SK-N-SH (cell line): ENCODE measurements around the gene RBP2. TPM values are rescaled to one million over a fixed set of nuclear protein-coding genes. Genes with fewer than 3 reads are reported as not detected.

Experiments
- CTCF ChIA-PET: fragments of 300-600, 350-600 bp; formaldehyde crosslinking; extraction: SDS; loops from one replicate; lab custom pipeline; 2021; lab: Yijun Ruan, JAX
- POLR2A ChIA-PET: fragments of 350-600 bp; sonication (Branson Sonifier 250); formaldehyde crosslinking; extraction: SDS; loops from one replicate; lab custom pipeline; 2020; ENCODE audit warnings: antibody characterized with exemption, inconsistent platforms; lab: Yijun Ruan, JAX
- DNase-seq: peaks from one replicate; pipeline ENCODE4 v3.0.0; 2012
- H2AFZ ChIP-seq: fragments of 200-600 bp; sonication (generic); 2 replicates; pipeline ENCODE4 v1.8.1; 2016; ENCODE audit warnings: antibody characterized with exemption, mild to moderate bottlenecking, low read depth
- H3F3A ChIP-seq: fragments of 200-600 bp; sonication (generic); replicated peaks from 2 replicates; pipeline ENCODE3; 2016; ENCODE audit warnings: antibody characterized with exemption, mild to moderate bottlenecking; ENCODE audit not compliant: insufficient read depth
- H3K27ac ChIP-seq, 2 experiments: fragments of 200-500 bp in 1 of 2; fragments of 200-600 bp in 1 of 2; sonication (Bioruptor generic) in 1 of 2; sonication (generic), shearing (Covaris generic) in 1 of 2; 2 replicates each; pipeline versions ENCODE4 v1.5.1 to v1.6.1; 2014 to 2016; ENCODE audit warnings: low read depth in 2 of 2, inconsistent platforms in 1 of 2, low read length in 1 of 2, mild to moderate bottlenecking in 1 of 2, mixed read lengths in 1 of 2
- H3K27me3 ChIP-seq: fragments of 200-600 bp; sonication (generic), shearing (Covaris generic); 2 replicates; pipeline ENCODE4 v1.6.1; 2016; ENCODE audit warnings: mixed run types; ENCODE audit not compliant: insufficient read depth
- H3K36me3 ChIP-seq, 2 experiments: fragments of 200-500 bp in 1 of 2; fragments of 200-600 bp in 1 of 2; sonication (Bioruptor generic) in 1 of 2; sonication (generic) in 1 of 2; replicated peaks in 1 of 2; 2 replicates each; pipeline versions ENCODE3 to v1.5.1; 2014 to 2016; ENCODE audit warnings: low read length in 1 of 2, mild to moderate bottlenecking in 1 of 2; ENCODE audit not compliant: insufficient read depth in 2 of 2, control insufficient read depth in 1 of 2
- H3K4me1 ChIP-seq, 2 experiments: fragments of 200-500 bp in 1 of 2; fragments of 200-600 bp in 1 of 2; sonication (Bioruptor generic) in 1 of 2; sonication (generic), shearing (Covaris generic) in 1 of 2; 2 replicates each; pipeline versions ENCODE4 v1.5.1 to v1.6.1; 2014 to 2016; ENCODE audit warnings: low read depth in 1 of 2, low read length in 1 of 2, mixed run types in 1 of 2; ENCODE audit not compliant: insufficient read depth in 2 of 2, control insufficient read depth in 1 of 2
- H3K4me2 ChIP-seq: fragments of 200-600 bp; sonication (generic), shearing (Covaris generic); 2 replicates; pipeline ENCODE4 v1.6.1; 2017; ENCODE audit warnings: mixed run types
- H3K4me3 ChIP-seq, 2 experiments: fragments of 200-500 bp in 1 of 2; fragments of 200-600 bp in 1 of 2; sonication (Bioruptor generic) in 1 of 2; sonication (generic), shearing (Covaris generic) in 1 of 2; 2 replicates each; pipeline versions ENCODE4 v1.5.1 to v1.8.1; 2014 to 2016; ENCODE audit warnings: low read depth in 2 of 2, inconsistent platforms in 1 of 2, low read length in 1 of 2, mild to moderate bottlenecking in 1 of 2, mixed read lengths in 1 of 2, moderate library complexity in 1 of 2
- H3K79me2 ChIP-seq: fragments of 200-600 bp; sonication (generic); 2 replicates; pipeline ENCODE4 v1.8.1; 2017; ENCODE audit warnings: mild to moderate bottlenecking; ENCODE audit not compliant: insufficient read depth
- H3K9ac ChIP-seq: fragments of 200-600 bp; sonication (generic); 2 replicates; pipeline ENCODE4 v1.6.1; 2017; ENCODE audit warnings: mixed run types
- H3K9me2 ChIP-seq: fragments of 200-600 bp; sonication (generic); 2 replicates; pipeline ENCODE4 v1.6.1; 2017; ENCODE audit warnings: mixed run types
- H3K9me3 ChIP-seq: fragments of 200-600 bp; sonication (generic); 2 replicates; pipeline ENCODE4 v1.6.1; 2017; ENCODE audit warnings: mixed run types, mild to moderate bottlenecking, moderate library complexity
- H4K20me1 ChIP-seq: fragments of 200-600 bp; sonication (generic); 2 replicates; pipeline ENCODE4 v1.6.1; 2017; ENCODE audit warnings: mild to moderate bottlenecking, mixed run types; ENCODE audit not compliant: insufficient read depth
- CTCF ChIP-seq: fragments of 200-600 bp; sonication (generic); IDR thresholded peaks from 2 replicates; pipeline ENCODE4 v1.6.1; 2017; ENCODE audit warnings: antibody characterized with exemption, mild to moderate bottlenecking, moderate library complexity
- FOXJ3 ChIP-seq: sonication (generic); formaldehyde crosslinking; IDR thresholded peaks from 2 replicates; pipeline ENCODE4 v1.5.1; 2020; ENCODE audit warnings: mild to moderate bottlenecking, missing genetic modification reagents
- FOXM1 ChIP-seq: IDR thresholded peaks from 2 replicates; pipeline ENCODE4 v1.4.0; 2012; ENCODE audit warnings: low read depth, mild to moderate bottlenecking
- IRF3 ChIP-seq: fragments of 150-350 bp; IDR thresholded peaks from 2 replicates; pipeline ENCODE4 v1.6.1; 2016; ENCODE audit warnings: mild to moderate bottlenecking, low read depth, low read length
- MAX ChIP-seq: IDR thresholded peaks from 2 replicates; pipeline ENCODE4 v1.4.0; 2012; ENCODE audit warnings: low read depth
- MXI1 ChIP-seq: IDR thresholded peaks from 2 replicates; pipeline ENCODE4 v1.6.1; 2012; ENCODE audit warnings: mild to moderate bottlenecking, low read depth, low read length, improper control_type of control experiment
- NRF1 ChIP-seq: IDR thresholded peaks from 2 replicates; pipeline ENCODE4 v1.6.1; 2012; ENCODE audit warnings: low read depth, mild to moderate bottlenecking, low read length
- POLR2AphosphoS5 ChIP-seq: IDR thresholded peaks from 2 replicates; pipeline ENCODE4 v1.6.1; 2012; ENCODE audit warnings: low read depth, low read length
- RAD21 ChIP-seq: IDR thresholded peaks from 2 replicates; pipeline ENCODE4 v1.6.1; 2012; ENCODE audit warnings: mild to moderate bottlenecking, low read length
- SIN3A ChIP-seq: IDR thresholded peaks from 2 replicates; pipeline ENCODE4 v1.6.1; 2012; ENCODE audit warnings: low read depth, mild to moderate bottlenecking, low read length, moderate library complexity, borderline replicate concordance
- SMC3 ChIP-seq: IDR thresholded peaks from 2 replicates; pipeline ENCODE4 v1.6.1; 2012; ENCODE audit warnings: low read depth, low read length, improper control_type of control experiment
- TAF1 ChIP-seq: IDR thresholded peaks from 2 replicates; pipeline ENCODE4 v1.6.1; 2012; ENCODE audit warnings: low read depth, mild to moderate bottlenecking, low read length, moderate library complexity, borderline replicate concordance
- TEAD4 ChIP-seq: IDR thresholded peaks from 2 replicates; pipeline ENCODE4 v1.4.0; 2012; ENCODE audit warnings: mild to moderate bottlenecking, borderline replicate concordance; ENCODE audit not compliant: insufficient read depth
- USF1 ChIP-seq: IDR thresholded peaks from 2 replicates; pipeline ENCODE4 v1.4.0; 2012; ENCODE audit warnings: low read depth, borderline replicate concordance
- YY1 ChIP-seq: IDR thresholded peaks from 2 replicates; pipeline ENCODE4 v1.4.0; 2012; ENCODE audit warnings: low read depth, mild to moderate bottlenecking
- WGBS: methylation state at CpG from one replicate; pipeline ENCODE4 v1.1.6; 2017; ENCODE audit warnings: low lambda C conversion rate; 5-methylcytosine and 5-hydroxymethylcytosine counted together
- polyA plus RNA-seq, 3 experiments: library from polyadenylated mRNA; depleted of rRNA; stranded (reverse); fragments of >200 nt; gene quantifications; 2 replicates each; pipeline ENCODE4 v1.2.3, GENCODE V29; 2012

Gene RBP2
- polyA plus RNA-seq, 1 of the 3 experiments (the other 2 are of a cell fraction), result not detected

- no peaks in the 10 kb centered on the region for H3F3A ChIP-seq
- CTCF ChIA-PET, result interaction anchor here (0.6 kb wide), 1 partner anchor 17 kb away, joined by 3 read pairs; no protein-coding TSS in a partner anchor
- TF ChIP-seq MAX, result no peak
- no peak for TF ChIP-seq SMC3
- TF ChIP-seq SIN3A, result no peak
- TF ChIP-seq YY1, result no peak
- TF ChIP-seq TAF1, result no peak
- TF ChIP-seq POLR2AphosphoS5, result no peak
- no peak for TF ChIP-seq TEAD4
- no peak for TF ChIP-seq USF1
- TF ChIP-seq RAD21, result no peak
- no peak for TF ChIP-seq FOXJ3 (CRISPR knock-in tag)
- TF ChIP-seq FOXM1, result no peak
- TF ChIP-seq MXI1, result no peak
- no peak for TF ChIP-seq IRF3
- TF ChIP-seq NRF1, result no peak
- TF ChIP-seq CTCF, result no peak
- TF ChIP-seq, all 33 proteins: peak for 0
- Histone ChIP-seq H3K9me3 (no peaks in the 10 kb centered on the region), H4K20me1 (no peaks in the 10 kb centered on the region), H3K4me1 (peaks cover 0 to 3% of the 10 kb centered on the region in 2 experiments; a peak in 1 of 4 replicates), H3K36me3 (no peaks in the 10 kb centered on the region), H3K9me2 (no peaks in the 10 kb centered on the region), H3K79me2 (no peaks in the 10 kb centered on the region), H3K9ac (no peak overlapping the region), H3K4me2 (no peak overlapping the region), H3K27ac (no peak overlapping the region), H2AFZ (no peak overlapping the region), H3K27me3 (no peaks in the 10 kb centered on the region), H3K4me3 (no peak overlapping the region)
- 17% methylated on average over 1 of the region's 2 CpGs for WGBS
- DNase-seq, result no peak
- POLR2A ChIA-PET, result no interaction called here
These were observed 29.6 kb upstream of the RBP2 start for GRCh38 chr3:139505829-139506386.
